C1 segment of cervical spinal cord (tissue), 14 donors: ENCODE measurements around the gene HIVEP2.

Source experiments
- DNase-seq, 14 donors: peaks; one replicate each; lab custom pipeline; 2025; lab: John Stamatoyannopoulos, UW

Gene HIVEP2

DNA sequence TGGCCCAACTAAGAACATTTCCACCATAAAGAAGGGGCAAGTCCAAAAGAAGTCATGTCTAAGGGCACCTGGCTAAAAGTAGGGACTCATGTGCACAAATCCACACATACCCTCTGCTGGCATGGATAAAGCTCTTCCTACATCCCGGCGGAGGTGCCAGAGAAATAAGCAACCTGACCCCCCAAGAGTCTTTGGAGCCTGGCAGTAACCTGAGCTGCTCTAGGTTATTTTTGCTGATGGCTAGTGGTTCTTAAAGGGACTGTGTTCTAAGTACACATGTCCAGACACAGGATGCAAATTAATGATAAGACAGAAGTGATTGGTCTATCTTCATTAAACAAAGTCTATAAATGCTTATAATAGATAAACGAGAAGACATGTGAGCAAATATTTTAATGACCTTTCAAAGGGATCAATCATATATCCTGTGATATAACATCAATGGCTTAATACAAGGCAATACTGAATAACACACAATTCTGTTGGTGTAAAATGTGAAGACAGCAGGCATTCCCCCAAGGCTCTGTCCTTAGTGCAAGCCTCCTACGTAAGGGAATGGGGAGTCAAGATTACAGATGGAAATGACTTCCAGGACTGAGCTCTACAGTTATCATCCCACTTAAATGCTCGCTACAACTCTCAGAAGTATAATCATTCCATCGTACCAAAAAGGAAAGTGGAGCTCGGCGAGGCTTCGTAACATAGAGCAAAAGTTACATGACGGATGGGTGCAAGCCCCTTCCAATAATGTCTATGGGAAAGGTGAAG is 52.5 kb downstream of the HIVEP2 start:
- DNase-seq, result no peak

- DNase-seq, result no peak
Observed at GRCh38 chr6:142891454-142891853, 53.5 kb downstream of the HIVEP2 start.

DNA sequence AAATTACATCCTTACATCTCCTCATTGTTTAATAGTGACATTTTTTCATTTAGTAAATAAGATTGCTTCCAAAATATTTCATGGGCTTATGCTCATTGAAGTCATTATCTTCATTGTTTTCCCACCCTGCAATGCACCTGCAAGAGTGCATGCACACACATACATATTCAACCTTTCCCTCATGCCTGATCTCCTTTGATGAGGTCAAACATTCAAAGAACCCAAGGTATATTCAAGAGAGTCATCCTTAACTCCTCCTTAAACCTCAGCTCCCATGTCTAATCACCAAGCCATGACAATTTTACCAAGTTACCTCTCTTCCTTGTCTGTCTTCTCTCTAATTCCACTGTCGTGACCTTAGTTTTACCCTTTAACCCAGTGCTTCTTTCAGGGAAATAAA is 56.5 kb downstream of the HIVEP2 start:
- DNase-seq, result no peak

DNA sequence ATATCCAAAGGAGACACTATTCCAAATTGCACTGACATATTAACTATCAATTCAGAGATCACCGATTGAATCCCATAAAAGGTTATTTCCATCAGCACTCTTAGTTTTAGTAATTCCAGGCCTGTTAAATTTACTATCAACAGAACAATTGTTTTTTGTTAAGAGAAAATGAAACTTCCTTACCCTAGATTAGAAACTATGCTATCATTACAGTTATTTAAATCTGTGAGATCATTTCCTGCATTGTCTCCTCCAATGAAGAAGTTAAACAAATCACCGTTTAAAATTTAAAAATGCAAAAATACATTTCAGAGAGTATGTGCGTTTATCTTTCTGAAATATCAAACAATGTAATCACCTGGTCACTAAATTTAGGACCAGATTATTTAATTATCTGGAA is 57.5 kb downstream of the HIVEP2 start:
- DNase-seq, result no peak

- peak in 1 of 14 donors; percentile 58 for DNase-seq
Observed at GRCh38 chr6:142886431-142887170, 58.4 kb downstream of the HIVEP2 start.

DNA sequence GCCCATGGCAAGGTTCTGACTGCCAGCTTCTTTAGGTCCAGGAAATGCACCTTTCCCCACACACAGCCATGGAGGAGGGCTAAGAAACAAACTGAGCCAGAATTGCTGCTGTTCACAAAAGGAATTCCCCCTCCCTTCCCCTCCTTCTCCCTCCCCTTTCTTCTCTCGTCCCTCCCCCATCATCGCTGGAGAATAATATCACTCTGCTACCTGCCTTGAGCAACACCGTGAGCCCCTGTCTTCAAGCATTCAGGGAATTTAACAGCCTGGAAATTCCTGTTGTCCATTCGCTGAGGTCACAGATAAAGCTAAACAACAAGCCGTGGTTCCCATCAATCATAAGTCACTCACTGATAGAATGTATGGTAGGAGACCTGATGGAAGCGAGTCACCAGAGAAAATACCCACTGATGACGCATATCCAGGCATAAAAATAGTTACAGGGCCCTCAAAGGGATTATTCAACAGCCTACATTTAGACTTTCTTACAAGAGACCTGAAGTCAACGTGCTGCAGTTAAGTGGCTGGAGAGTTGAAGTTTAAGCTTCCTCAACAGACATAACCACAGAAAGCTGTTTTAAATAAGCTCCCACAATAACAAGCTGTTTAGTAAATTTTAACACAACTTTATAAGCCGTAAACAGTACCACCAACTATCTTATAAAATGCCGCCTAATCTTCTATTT is 59.7 kb downstream of the HIVEP2 start:
- DNase-seq, result peak in 3 of 14 donors; percentile 30 to 78 (median 34)

- DNase-seq, result peak in 1 of 14 donors; percentile 26
Observed at GRCh38 chr6:142884214-142885035, 60.6 kb downstream of the HIVEP2 start.

GRCh38 chr6:142883011-142883410 is 62.0 kb downstream of the HIVEP2 start:
- DNase-seq, result no peak

DNA sequence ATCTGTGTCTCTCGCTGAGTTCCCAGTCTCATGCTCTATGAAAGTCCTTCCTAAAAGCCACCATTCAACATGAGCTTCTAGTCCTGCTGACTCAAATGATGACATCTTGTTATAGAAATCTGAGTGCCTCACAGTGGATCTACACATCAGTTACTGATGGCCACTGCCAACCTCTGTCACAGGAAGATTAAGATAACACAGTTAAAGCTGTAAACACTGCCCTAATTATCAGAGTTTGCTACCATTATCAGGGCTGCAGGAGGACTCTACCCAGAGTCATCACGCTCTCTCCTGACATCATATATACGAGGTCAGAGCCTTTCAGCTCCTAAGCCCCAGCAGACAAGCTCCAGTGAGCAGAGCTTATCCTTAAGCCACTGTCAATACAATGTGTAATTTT is 63.2 kb downstream of the HIVEP2 start:
- no peak for DNase-seq

DNA sequence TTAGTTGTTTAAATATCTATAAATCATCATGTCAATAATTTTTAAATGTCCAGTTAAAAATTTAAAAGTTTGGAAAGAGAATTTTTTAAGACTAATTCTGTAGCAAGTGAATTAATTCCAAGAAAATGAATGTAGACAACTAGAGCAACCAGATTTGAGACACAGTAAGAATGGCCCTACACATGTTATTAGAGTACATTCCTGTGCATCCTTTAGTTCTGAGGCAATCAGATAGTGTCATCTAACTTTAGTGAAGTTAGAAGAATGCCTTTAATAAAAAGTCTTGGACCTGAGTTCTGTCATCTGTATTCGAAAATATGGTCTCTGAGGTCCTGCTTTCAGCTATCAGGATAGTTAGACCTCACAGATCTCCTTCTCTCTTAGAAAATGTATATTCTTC is 63.7 kb downstream of the HIVEP2 start:
- no peak for DNase-seq

GRCh38 chr6:142880201-142880600 is 64.8 kb downstream of the HIVEP2 start:
- no peak for DNase-seq

DNA sequence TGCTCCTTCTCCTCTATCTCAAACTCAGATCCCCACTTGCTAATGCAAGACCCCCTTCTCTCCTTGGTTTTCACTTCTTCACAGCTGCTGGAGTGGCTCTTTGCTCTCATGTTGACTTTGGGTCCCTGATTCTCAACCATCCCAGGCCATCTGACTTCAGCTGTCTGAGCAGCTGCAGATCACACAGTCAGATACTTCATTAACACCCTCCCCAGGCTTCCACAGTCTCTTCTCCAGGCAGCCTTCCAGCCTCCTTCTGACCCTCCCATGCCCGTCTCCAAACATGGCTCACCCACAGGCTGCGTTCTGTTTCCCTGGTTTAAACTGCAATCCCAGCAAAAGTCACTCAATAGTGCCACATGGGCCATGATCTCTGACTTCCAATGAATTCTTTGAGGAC is 65.4 kb downstream of the HIVEP2 start:
- DNase-seq, result no peak

GRCh38 chr6:142879076-142879475 is 65.9 kb downstream of the HIVEP2 start:
- no peak for DNase-seq

GRCh38 chr6:142878407-142878806 is 66.6 kb downstream of the HIVEP2 start:
- peak in 1 of 14 donors; percentile 50 for DNase-seq

DNA sequence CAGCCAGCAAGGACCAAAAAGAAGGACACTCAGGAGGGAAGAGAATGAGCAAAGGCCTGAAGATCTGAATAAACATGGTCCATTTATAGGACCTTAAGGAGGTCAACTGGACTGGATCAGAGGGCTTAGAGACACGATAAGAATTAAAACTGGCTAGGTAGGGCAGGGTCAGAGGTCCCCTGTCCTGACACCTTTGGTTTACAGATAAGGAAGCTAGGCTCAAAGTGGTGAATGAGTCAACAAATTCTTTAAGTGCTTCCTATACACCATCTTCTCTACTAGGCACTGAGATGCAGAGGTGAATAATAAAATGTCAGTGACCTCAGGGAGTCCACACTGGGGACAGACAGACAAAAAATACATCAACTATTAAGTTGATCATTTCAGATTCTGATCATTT is 70.3 kb downstream of the HIVEP2 start:
- no peak for DNase-seq

- DNase-seq, result no peak
Observed at GRCh38 chr6:142872376-142872775, 72.6 kb downstream of the HIVEP2 start.

DNA sequence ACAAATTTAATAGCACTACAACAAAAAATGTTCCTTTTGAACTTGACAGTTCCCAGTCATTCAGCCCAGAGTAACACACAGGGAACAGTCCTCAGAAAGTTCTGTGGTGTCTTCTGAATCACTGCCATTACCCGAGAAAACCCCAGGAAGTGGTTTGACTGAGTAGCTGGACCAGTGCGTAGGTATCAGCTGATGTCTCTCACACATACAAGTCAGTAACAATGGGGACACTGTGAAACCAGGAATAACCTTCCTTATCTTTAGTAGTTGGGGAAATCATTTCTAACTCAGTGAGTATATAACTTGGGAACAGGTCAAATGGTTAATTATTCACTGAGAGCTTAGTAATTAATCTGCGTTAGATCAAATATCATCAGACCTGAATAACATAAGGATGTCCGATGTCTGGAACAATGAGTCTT is 73.1 kb downstream of the HIVEP2 start:
- peak in 4 of 14 donors; percentile 12 to 48 (median 27) for DNase-seq

DNA sequence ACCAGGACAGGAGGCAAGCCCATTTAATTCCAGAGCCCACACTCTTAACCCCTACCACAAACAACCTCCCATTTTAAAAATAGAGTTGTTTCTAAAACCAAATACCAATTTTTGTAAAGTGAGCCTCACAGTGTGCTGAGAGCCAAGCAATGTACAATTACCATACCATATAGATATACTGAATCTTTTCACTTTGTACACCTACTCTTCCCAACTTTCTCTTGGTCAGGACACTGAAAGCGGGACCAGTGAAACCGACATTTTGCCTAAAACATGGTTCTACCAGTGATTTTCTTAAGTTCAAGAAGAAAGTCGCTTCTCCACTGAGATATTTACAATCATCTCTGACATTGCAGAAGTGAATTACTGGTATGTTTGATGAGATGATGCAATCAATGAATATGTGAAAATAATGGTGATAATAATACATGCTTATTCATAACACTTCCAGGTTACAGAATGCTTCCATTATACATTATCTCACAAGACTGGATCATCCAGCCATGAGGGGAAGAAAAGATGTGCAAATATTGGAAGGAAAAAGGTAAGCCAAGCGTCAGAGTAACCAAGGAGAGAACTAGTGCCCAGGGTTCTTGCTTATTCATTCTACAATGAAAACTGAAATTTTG is 74.1 kb downstream of the HIVEP2 start:
- DNase-seq, result no peak

DNA sequence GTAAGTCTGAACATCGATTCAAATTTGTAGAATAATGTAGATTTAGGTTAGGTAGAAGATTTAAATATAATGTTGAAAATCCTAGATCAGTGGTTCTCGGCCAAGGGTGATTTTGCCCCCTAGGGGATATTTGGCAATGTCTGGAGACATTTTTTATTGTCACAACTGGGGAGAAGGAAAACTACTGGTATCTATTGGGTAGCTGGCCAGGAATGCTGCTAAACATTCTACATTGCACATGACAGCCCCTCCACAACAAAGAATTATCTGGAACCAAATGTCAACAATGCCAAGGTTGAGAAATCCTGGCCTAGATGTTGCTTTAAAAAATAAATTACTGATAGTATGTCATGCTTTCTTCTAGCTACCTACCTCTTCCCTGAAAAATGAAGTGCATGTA is 76.1 kb downstream of the HIVEP2 start:
- DNase-seq, result no peak

DNA sequence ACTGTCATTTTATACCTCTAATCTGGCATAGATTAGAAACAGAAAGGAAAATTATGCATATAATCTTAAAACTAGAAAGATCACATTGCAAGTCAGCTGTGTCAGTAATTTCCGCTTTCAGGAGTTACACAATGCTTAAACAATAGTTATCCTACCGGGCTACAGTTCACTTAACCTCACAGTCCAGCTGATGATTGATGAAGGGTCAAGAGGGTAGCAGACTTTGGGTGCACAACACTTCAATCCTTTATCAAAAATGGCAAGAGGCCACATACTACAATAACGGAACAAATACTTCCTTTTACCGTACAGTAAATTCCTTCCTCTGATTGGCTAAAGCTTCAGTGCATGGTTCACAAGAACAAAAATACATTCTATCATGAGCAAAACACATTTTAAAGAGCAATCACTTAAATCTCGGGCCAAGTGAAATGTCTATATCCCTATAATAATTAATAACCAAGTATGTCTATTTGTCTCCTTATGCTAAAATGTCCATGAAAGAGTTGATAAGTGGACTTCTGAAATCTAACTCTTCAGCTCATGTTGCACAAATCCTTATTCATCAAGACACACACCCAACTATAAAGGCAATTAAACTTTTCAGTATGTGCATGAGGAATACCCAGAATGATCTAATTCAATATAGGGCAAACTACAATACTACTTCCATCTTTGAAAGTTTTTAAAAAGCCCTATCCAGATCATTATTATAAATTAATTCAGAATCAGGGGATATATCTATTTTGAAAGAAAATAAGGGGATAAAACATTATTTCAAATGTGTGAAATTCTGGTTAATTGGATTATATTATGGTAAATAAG is 76.8 kb downstream of the HIVEP2 start:
- DNase-seq, result no peak
